CD4-positive, alpha-beta T cell treated with Interferon alpha-2 for 1 hour (primary cell): ENCODE data around the gene GDF15.

ENCODE experiments used
- DNase-seq, 2 donors: peaks; one replicate each; pipeline ENCODE4 v3.0.0-alpha.2; 2020 to 2022

GDF15 gene

GRCh38 chr19:18432275-18433014, 46.5 kb downstream of the GDF15 start:
- no peak for DNase-seq

GRCh38 chr19:18433015-18433691, 47.2 kb downstream of the GDF15 start:
- peak in 1 of 2 donors; percentile 53 for DNase-seq

GRCh38 chr19:18433735-18434398, 47.9 kb downstream of the GDF15 start:
- DNase-seq = no peak

DNA sequence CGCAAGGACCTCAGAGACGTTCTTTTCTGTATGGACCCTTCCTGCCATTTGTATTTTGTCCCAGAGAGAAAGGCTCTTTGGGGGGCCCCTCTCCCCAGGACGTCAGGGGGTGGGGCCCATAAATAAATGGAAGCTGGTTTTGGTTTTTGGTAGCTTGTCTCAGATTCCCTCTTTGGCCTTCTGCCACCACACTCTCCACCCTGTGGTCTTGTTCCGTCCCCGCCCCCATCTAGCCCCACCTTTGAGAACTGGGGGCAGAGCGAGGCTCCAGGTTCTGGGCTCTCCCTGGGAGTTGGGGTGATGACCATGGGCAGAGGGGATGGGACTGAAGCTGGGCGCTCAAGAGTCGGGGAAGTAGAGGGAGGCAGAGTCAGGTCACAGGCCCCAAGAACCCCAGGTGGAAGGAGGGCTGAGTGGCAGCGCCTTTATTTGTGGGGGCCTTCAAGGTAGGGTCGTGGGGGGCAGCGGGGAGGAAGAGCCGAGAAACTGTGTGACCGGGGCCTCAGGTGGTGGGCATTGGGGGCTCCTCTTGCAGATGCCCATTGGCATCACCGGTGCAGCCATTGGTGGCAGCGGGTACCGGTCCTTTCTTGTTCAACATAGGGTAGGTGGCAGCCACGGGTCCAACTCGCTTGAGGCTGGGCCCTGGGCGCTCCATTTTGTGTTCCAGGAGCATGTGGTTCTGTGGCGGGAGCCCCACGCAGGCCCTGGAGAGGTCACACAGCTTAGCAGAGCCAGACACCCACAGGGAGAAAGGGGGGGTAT, 48.6 kb downstream of the GDF15 start:
- no peak for DNase-seq

DNA sequence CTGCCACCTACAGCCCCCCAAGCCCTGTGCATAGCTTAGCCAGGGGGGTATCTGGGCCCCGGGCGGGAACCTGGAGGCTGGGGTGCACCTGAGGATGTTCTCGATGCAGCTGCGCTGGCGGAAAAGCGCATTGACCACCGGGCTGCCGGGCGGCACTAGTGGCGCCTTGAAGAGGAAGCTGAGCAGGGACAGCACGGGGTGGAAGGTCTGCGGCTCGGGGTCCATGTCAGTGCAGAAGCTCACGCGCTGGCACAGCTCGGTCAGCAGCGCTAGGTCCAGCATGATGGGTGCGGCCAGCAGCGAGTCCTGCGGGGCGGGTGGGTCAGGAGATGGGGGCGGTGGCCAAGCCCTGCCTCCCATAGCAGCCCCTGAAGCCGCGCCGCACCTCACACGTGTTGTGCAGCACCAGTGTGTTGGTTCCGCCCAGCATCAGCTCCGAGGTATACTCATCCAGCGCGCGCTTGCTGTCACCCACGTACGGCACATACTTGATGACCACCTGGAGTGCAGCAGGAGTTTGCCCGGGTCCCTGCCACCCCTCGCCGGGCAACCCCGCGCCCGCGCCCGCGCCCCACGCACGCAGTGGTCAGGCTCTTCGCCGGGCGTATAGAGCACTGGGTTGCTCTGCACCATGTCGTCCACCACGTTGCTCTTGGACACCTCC, 49.4 kb downstream of the GDF15 start:
- no peak for DNase-seq

GRCh38 chr19:18435842-18436670, 50.1 kb downstream of the GDF15 start:
- no peak for DNase-seq

GRCh38 chr19:18436671-18437490, 50.9 kb downstream of the GDF15 start:
- peak; percentile 85 to 89 for DNase-seq

- peak; percentile 46 to 71 for DNase-seq
Measured at GRCh38 chr19:18437491-18438330, 51.8 kb downstream of the GDF15 start, which contains the start of gene ISYNA1. TSS of gene ISYNA1 (minus strand) at chr19:18438133. CDS start at chr19:18437979, 154 bp downstream.

DNA sequence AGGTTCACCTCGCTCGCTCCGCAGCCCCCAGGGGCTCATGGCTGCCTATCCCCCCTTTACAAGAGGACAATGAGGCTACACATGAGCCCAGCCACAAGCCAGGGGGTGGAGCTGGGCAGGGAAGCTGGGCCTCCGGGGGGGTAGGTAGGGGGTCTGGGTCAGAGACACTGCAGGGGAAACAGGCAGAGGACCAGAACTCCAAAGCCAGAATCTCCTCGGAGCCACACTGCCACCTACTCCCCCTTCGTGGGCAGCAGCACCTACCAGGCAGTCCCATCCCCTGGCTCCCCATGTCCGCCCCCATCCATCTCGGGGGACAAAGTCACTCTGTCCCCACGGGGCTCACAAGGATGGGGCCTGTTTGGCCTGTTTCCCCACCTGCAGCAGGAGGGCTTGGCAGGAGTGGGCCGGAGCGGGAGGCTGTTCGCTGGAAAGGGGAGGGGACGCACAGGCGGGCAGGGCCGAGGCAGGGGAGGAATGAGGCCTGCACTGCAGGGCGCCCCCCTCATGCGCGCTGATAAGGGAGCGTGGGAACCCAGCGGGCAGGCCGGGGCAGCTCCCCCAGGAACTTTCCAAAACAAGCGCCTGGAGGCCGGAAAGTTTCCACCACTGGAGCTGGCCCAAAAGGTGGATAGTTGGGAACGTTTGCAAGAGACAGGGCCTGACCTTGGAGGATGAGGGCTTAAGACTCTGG, 52.5 kb downstream of the GDF15 start:
- DNase-seq = no peak
